HG02798 (cell line): ENCODE results near the gene COPS7A.

ENCODE experiments used
- ATAC-seq: cut with Tn5 transposase; IDR thresholded peaks from one replicate; pipeline ENCODE4 v1.9.1; 2021; ENCODE audit warnings: mild to moderate bottlenecking; ENCODE audit not compliant: unreplicated experiment, poor library complexity

Gene COPS7A

GRCh38 chr12:6767353-6768319 is 43.8 kb downstream of the COPS7A start:
- no peak for ATAC-seq

GRCh38 chr12:6768437-6768914 is 44.6 kb downstream of the COPS7A start:
- ATAC-seq = no peak

GRCh38 chr12:6768990-6769389 is 45.1 kb downstream of the COPS7A start:
- no peak for ATAC-seq

- no peak for ATAC-seq
These were observed 45.8 kb downstream of the COPS7A start for GRCh38 chr12:6769666-6770065.

GRCh38 chr12:6770094-6770493 is 46.2 kb downstream of the COPS7A start:
- ATAC-seq = no peak

GRCh38 chr12:6770600-6770999 is 46.8 kb downstream of the COPS7A start:
- ATAC-seq = no peak

- no peak for ATAC-seq
These were observed 47.2 kb downstream of the COPS7A start for GRCh38 chr12:6771091-6771495.

GRCh38 chr12:6771509-6772330 is 47.9 kb downstream of the COPS7A start:
- ATAC-seq = no peak

- ATAC-seq = no peak
These were observed 48.5 kb downstream of the COPS7A start, which contains the start of gene LAG3 for GRCh38 chr12:6772331-6772695. Gene LAG3, plus strand, starts transcription at chr12:6772520. Its CDS starts 333 bp downstream, at chr12:6772853.

- no peak for ATAC-seq
These were observed 49.1 kb downstream of the COPS7A start for GRCh38 chr12:6772726-6773589.

- ATAC-seq = no peak
These were observed 49.9 kb downstream of the COPS7A start for GRCh38 chr12:6773590-6774351.

- no peak for ATAC-seq
These were observed 50.7 kb downstream of the COPS7A start for GRCh38 chr12:6774499-6775062.

- no peak for ATAC-seq
These were observed 51.6 kb downstream of the COPS7A start for GRCh38 chr12:6775185-6776174.

GRCh38 chr12:6777386-6777785 is 53.5 kb downstream of the COPS7A start:
- no peak for ATAC-seq

GRCh38 chr12:6778217-6778573 is 54.3 kb downstream of the COPS7A start:
- ATAC-seq = no peak

- peak; percentile 84 for ATAC-seq
These were observed 55.0 kb downstream of the COPS7A start for GRCh38 chr12:6778574-6779550.
